Measurements from ENCODE around the gene CFAP97D1.

The CFAP97D1 gene

DNA sequence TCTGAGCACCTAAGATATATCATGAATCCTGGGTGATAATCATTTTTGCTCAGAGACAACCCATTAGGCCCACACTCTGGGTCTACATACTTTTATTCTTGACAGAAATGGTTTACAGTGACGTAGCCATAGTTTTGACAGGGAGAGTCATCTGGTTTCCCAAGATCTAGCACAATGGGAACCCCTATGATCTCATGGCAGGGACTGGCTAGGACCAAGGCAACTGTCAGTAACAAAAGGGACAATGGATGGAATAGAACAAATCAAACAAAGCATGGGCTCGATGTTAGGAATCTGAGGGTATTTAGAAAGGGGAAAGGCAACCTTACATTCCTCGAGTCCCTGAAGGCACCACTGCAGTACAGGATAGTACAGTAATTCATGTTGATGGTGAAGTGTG, 20.5 kb downstream of the CFAP97D1 start:
- no peak for DNase-seq

DNA sequence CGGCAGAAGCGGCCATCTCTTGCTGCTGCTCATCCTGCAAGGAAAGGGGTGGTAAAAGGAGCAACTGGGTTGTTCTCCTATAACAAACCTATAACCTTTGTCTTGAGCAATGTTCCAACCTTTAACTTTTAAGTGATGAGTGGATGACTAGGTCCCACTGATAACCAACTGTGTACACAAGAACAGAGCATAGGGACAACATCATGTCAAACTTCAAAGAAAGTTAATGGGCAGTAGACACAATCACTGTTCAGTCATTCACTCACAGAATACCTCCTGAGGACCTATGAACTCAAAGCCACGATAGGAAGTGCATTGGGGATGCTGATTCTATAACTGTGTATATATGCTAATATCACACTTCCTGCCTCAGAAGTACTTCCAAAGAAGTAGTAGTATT, 21.6 kb downstream of the CFAP97D1 start:
- DNase-seq, result no peak

DNA sequence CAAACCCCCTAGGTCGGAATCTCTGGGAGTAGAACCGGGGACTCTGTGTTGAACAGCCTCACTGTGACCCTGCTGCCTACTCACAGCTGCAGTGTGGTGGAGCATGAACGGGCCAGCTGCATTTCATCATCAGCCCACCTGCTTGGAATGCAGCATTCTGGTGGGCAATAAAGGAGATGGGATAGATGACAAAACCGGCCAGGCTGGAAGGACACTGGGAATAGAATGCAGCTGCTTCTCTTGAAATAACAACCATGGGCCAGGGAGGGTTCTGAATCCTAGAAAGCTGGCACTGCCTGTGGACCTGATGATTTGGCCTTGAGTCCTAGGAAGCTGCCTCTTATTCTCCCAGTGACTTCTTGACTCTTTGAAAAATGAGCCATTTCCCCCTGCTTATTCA, 23.5 kb downstream of the CFAP97D1 start:
- no peak for DNase-seq

DNA sequence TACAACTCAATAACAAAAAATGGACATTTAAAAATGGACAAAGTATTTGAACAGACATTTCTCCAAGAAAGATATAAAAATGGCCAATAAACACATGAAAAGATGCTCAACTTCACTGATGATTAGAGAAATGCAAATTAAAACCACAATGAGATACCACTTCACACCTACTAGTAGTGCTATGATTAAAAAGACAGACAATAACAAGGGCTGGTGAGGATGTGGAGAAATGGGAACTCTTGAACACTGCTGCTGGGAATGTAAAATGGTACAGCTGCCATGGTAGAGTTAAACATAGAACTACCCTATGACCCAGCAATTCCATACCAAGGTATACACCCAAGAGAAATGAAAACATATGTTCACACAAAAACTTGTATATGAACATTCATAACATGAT, 24.9 kb downstream of the CFAP97D1 start:
- no peak for DNase-seq

GRCh38 chr17:43808076-43808475, 27.8 kb downstream of the CFAP97D1 start:
- DNase-seq, result no peak

DNA sequence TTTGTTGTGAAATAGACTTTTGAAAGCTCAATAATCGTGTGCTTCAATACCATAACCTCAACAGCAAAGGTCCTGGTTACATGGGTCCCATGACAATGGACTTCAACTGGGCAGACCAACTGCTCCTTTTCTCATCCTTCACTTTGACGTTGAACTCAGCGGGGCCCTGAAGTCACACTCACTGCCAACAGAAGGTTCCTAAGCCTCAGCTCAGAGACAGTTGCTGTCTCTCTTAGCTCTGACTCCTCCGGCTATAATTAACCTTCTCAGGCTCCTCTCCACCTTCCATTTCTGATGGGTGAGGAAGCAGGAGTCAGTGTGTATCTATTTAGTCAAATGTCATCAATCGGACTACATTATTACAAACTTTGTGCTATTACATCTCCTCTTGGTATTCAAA, 28.9 kb downstream of the CFAP97D1 start:
- no peak for DNase-seq

DNA sequence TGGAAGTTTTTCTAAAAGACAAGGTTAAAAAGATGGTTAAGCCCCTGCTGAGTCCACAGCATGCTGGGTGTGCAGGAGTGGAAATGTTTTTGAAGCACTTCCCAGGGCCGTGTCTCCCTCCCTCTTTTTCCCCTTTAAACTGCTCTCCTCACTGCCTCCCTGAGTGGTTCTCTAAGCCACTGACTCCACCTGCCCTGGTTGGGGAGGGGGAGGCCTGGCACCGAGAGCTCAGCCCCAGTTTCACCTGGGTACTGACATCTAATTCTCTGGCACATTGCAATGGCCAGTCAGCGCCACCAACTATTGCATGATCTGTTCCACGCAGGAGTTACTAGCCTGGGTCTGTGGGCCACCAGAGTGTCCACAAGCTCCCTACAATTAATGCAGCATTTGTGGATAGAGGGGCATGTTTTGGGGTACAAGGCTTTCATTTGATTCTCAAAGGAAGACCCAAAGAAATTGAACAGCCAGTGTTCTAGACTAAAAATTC, 30.0 kb downstream of the CFAP97D1 start:
- DNase-seq, result no peak

DNA sequence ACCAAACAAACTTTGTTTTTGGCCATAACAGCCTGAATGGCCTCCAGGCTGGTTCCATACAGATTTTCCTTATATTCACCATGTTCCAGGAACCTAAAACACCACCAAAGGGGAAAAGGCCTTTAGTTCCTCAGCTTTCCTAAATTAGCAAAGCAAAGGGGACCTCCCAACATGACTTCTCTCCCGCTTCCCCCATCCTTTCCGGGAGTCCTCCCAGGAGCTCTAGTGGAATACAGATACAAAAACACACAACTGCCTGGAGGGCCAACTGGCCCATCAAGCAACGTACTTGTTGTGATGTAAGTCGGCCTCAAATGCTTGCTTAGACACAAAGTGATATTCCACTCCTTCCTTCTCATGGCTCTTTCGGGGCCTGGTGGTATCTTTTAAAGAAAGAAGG, 30.6 kb downstream of the CFAP97D1 start:
- no peak for DNase-seq

- DNase-seq, result no peak
These were observed 32.4 kb downstream of the CFAP97D1 start for GRCh38 chr17:43812396-43813265.

DNA sequence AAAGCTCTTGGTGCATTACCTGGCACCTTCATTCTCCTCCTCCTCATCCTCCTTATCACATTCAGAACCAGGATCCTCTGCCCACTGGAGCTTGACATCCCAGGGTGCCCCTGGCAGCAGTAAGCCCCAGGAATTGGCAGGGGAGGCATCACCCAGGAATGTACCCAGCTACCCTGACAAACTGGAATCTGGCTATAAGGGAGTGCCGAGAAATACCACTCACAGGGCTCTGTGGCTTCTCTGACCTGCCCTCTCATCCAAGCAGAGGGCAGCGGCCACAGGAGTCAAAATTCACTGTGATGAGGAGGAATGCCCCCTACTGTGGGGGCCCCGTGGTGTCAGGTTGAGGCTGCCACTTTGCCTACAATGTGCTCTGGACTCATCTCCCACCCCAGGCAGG, 33.2 kb downstream of the CFAP97D1 start:
- no peak for DNase-seq

DNA sequence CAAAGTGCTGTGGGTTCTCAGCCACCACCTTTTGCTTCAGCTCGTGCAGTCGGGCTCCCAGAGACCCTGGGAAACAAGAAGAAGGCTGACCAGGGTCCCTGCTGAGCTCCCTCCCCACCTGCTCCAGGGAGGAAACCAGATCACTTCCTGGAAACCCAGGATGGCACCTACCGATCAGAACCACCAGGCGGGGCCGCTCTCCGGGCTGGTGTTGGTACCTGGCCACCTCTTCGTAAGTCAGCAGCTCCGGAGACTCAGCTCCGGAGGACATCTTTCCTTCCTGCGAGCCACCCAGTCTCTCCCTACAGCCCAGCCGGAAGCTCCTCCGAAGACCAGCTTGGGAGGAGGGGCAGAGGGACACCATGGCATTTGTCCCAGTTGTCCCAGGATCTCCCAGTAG, 33.8 kb downstream of the CFAP97D1 start:
- no peak for DNase-seq

DNA sequence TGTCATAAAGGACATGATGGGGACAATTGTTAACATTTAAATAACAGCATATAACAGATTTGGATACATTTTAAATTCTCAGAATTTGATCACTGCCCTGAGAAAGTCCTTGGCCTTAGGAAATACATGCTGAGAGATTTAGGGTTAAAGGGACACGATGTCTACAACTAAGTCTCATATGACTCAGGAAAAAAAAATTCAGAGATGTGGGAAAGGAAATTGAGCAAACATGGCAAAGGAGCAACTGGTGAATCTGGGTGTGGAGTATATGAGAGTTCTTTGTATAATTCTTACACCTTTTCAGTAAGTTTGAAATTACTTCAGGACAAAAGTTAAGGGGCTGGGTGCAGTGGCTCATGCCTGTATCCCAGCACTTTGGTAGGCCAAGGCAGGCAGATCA, 34.5 kb downstream of the CFAP97D1 start:
- peak; percentile 0 for DNase-seq

DNA sequence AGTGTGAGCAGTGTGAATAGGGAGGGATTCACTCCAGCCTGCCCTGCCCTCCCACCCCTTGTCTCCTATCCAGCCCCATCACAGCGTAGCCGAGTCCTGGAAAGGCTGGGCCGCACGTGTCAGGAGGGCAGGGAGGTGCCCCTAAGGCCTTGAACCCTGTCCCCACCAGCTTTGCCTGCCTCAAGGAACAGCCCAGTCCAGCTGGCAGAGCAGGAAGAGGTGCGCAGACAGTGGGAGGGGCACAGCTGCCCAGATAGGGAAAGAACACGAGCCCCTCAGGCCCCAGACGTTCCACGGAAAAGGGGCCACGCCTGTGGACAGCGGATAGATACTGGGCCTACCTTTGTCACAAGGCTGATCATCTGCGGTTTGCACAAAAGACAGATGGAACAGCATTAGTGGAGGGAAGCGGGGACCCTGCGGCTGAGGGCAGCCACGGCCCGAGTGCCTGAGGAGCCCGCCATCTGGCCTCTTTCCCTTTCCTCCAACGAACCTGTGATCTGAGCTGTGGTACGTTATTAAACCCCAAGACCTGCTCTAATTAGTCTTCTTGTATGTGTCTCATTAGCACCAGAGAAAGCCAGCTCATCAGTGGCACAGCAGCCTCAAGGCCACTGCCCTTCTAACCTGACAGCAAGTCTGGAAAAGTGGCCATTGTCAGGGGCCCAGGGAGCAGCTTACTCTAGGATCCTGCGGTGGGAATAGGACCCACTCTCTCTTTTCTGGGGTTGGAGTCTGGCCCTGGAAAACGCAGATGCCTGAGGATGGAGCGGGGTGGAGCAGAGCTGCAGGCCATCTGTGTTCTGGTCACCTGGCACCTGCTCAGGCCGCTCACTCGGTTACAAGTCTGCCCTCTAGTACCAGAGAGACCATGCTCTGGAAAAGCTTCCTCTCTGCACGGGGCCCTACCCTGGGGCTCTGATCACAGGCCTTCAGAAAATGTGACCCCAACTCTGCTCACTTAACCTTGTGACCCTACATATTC, 36.4 kb downstream of the CFAP97D1 start:
- no peak for DNase-seq

- no peak for DNase-seq
These were observed 37.6 kb downstream of the CFAP97D1 start for GRCh38 chr17:43817826-43818225.

- peak; percentile 3 for DNase-seq
These were observed 38.7 kb downstream of the CFAP97D1 start for GRCh38 chr17:43818966-43819365.

DNA sequence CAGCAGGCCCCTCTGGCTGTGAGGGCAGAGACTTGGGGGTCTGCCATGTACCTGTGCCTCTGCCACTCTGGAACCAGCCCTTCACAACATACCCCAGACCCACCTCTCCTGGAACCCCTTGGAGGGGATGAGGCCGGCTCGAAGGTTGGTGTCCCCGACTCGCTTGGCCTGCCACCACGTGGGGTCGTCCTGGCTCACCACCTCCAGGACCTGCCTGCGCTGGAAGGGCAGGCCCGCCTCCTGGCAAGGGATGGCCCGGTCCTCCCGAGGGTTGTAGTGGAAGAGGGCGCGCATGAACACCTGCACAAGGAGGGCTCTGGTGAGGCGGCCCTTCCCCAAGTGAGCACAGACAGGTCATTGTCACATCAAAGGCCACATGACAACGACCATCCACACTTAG, 40.5 kb downstream of the CFAP97D1 start:
- no peak for DNase-seq

GRCh38 chr17:43822570-43823190, 42.4 kb downstream of the CFAP97D1 start:
- DNase-seq, result no peak

- DNase-seq, result no peak
These were observed 43.3 kb downstream of the CFAP97D1 start for GRCh38 chr17:43823350-43824084.

DNA sequence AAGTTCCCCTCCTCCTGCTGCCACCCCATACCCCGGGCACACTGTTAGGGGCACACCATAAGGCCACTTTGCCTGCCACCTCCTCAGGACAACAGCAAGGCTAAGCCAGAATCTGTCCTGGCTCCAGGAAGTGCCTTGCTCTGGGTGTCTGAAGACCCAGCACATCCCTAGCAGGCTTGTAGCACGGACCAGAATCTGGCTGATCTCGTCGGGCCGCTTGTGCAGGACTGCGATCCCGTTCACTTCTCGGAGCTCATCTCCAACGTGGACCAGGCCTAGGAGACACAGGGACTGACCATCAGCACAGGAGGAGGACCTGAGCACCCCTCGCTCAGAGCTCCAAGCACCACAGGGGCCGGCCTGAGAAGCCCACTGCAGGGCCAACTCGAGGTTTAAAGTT, 45.3 kb downstream of the CFAP97D1 start:
- no peak for DNase-seq

DNA sequence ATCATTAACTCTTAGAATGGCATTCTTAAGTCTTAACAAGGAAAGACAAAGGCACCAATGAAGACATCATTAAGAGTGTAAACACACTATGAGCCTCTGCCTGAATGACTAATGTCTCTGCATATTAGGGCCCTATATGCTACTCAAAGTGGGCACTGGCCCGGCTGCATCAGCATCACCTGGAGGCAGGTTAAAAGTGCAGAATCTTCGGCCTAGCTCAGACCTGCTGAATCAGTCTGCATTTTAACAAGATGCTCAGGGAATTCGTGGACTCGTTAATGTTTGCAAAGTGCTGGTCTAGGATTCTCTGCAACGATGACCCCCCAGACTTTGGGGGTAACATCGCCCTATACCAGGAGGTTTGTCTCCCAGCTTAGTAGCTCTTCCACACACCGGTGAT, 46.0 kb downstream of the CFAP97D1 start:
- DNase-seq, result no peak

DNA sequence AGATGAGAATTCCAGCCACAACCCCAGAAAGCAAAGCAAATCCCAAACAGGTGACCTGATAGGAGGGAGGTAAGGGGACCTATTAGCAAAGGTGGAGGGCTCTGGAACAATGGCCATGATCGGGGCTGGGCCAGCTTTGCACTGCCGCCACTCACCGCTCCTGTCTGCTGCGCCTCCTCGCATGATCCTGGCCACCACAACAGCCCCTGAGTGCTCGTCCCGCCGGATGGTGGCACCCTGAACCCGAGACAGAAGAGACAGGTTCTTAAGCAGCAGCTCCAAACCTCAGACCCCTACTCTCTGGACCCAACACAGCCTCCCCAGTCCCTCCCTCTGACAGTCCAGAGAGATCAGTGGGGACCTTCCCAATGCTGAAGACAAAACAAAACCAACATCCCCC, 47.4 kb downstream of the CFAP97D1 start:
- DNase-seq, result no peak

DNA sequence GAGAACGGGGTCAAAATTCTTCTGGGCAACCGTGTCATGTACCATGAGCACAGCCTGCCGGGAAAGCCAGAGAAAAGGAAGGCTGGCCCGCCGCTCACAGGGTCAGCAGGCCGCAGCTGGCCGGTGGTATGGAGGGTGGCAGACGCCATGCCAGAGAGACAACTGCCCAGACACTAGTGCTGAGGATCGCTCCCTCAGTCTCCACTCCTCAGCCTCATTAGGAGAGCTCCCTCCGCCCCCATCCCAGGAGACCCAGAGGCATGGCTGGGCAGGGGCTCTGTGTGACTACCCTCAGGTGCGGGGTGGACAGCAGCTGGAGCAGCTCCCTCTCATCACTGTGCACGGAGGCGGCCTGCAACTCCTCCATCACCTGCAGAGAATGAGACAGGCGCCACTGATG, 49.5 kb downstream of the CFAP97D1 start:
- DNase-seq, result no peak

Data from femur (tissue), 1 donor.